Amygdala (tissue), 56 donors: Measurements from ENCODE around the gene PGLYRP4.
A peak's percentile ranks its signal among the peaks of the same experiment; 100 is the strongest.

ENCODE experiments used
- DNase-seq, 56 donors: peaks; one replicate each; lab custom pipeline; 2025; lab: John Stamatoyannopoulos, UW

The PGLYRP4 gene, protein sequence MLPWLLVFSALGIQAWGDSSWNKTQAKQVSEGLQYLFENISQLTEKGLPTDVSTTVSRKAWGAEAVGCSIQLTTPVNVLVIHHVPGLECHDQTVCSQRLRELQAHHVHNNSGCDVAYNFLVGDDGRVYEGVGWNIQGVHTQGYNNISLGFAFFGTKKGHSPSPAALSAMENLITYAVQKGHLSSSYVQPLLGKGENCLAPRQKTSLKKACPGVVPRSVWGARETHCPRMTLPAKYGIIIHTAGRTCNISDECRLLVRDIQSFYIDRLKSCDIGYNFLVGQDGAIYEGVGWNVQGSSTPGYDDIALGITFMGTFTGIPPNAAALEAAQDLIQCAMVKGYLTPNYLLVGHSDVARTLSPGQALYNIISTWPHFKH

DNA sequence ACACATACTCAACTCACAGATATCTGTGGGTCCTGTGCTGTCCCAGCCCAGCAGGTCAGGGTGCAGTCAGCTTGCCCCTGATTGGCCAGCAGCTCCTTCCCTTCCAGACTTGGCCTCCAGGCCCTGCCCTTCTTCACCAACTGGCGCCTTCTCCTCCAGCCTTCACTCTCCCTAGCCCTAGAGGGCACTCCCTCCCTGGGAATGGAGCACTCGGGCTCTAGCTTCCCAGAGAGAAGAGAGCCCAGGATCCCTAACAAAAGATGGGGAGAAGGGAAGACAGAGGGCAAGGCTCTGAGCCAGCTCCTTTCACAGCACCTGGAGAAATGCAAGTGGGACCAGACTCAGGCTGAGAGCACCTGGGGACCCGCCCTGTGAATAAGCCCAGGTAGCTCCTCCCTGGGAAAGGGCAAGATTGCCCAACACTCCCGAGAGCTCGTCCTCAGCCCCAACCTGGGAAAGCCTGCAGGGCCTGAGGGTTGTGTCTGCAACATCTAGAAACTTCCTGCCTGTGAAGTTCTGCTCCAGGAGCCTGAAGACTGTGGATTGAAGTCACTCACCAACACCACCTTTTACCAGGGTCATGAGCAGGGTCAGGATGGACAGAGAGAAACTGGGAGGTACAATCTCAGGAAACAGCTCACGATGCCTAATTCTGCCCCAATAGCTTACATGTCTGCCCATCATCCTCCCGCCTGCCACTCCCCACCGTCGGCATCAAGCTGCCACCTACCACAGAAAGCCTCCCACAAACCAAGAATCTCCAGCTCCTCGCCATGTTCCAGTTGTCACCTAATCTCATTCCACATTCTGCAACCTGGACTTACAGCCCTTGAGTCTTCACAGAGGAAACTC, at the start of gene PGLYRP4:
Gene PGLYRP4, minus strand, starts transcription at position 331 of the 852 bp plus-strand sequence. CDS start 909 bp downstream, outside the sequence.
- no peak for DNase-seq

DNA sequence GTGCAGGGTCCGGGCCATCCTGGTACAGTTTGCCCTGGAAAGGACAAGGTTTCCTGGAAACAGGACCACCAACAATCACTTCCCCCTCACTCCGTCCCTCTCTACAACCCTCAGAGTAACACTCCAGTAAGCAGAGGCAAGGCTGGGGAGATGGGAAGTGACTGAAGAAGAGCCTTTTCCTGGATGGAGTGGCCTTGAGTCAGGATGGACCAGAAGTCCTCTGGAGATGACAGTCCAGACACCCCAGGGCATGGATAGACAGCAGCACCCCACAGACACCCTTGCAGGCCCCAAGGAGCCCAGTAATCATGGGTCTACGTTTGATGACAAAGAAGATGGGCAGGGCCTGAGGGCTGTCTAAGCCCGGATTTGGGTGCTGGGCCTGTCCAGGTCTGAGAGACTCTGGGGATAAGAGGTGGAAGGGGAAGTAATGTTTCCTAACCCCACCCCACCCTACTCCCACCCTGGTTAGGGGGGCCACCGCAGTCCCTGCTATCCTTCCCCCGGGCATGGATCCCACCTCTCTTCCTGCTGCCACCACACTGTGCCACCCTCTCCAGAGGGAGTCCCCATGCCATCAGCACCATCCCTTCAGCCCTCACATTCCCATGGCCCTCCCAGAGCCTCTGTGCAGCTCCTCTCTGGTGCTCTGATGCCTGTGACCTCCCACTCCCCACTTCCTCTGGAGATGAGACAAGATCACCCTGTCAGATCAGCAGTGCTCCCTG, 49.4 kb upstream of the PGLYRP4 start:
- no peak for DNase-seq

- DNase-seq, result no peak
These were observed 48.6 kb upstream of the PGLYRP4 start for GRCh38 chr1:153397051-153397923.

GRCh38 chr1:153396461-153396860, 47.8 kb upstream of the PGLYRP4 start:
- DNase-seq, result no peak

GRCh38 chr1:153395776-153396175, 47.1 kb upstream of the PGLYRP4 start:
- no peak for DNase-seq

DNA sequence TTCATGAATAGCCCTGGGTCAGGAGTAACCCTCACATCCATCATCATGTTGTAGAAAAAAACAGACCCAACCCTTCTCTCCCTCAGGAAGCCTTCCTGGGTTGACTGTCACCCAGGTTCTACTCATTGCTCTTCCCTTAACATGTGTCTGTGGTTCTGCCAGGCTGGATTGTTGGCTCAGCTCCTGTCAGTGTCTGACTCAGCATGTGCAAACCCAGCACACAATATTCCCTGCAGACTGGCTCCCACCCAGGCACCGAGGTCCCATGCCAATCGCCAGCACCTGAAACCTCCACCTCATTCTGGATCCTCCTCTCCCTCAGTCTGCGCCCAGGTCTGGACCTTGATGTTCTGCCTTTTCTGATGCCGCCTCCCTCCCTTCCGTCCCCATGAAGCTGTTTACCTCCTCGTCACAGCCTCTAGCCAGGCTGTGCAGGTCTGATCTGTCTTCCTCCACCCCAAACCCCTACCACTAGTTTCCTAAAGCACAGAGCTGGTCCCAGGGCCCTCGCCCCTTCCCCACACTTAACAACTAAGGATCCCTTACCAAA, 46.6 kb upstream of the PGLYRP4 start:
- DNase-seq, result no peak

GRCh38 chr1:153394391-153394790, 45.8 kb upstream of the PGLYRP4 start:
- DNase-seq, result no peak

DNA sequence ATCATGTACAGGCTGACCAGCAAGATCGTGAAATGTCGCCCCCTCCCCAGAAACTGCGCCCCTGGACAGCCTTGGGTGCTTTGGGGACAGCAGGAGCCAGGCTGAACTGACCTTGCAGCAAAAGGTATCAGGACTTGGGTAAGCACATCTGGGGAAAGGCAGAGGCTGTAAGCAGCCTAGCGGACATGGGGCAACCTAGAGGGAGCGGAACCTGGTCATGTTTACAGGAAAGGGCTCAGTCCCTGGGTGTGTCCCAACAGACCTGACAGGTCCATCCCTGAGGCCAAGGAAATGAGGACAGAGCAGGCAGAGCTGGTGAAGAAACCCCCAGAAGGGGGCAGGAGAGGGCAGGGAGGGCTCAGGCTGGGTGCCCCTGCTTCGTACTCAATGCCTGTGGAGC, 45.3 kb upstream of the PGLYRP4 start:
- no peak for DNase-seq

DNA sequence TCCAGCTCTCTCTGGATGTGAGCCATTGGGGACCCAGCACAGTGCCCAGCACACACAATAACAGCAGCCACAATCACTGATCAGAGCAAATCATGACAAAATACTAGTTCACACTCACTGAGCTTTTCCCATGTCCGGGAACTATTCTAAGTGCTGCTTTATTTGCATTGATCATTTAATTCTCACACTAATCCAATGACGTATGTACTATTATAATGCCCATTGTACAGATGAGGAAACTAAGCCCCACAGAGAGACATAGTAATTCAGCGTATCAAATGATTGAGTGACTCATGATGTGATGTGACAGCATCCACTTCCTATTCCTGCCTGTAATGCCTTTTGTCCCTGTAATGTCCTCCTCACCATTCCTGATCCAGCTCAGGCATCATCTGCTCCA, 44.2 kb upstream of the PGLYRP4 start:
- no peak for DNase-seq

DNA sequence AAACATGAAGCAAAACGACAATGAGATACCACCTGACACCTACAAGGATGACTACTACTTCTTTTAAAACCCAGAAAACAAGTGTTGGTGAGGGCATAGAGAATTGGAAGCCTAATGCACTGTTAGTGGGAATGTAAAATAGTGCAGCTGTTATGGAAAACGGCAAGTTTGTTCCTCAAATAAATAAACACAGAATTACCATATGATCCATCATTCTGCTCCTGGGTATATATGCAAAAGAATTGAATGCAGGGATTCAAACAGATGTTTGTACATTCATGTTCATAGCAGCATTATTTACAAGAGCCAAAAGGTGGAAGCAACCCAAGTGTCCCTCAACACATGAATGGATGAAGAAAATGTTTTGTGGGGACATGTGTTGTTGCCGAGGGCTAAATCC, 43.6 kb upstream of the PGLYRP4 start:
- DNase-seq, result no peak

GRCh38 chr1:153390938-153391710, 42.5 kb upstream of the PGLYRP4 start, which contains the start of gene S100A8:
Gene S100A8 (minus strand): TSS chr1:153391073. CDS start chr1:153390535, 538 bp downstream.
- peak in 10 of 56 donors; percentile 1 to 19 (median 8) for DNase-seq

DNA sequence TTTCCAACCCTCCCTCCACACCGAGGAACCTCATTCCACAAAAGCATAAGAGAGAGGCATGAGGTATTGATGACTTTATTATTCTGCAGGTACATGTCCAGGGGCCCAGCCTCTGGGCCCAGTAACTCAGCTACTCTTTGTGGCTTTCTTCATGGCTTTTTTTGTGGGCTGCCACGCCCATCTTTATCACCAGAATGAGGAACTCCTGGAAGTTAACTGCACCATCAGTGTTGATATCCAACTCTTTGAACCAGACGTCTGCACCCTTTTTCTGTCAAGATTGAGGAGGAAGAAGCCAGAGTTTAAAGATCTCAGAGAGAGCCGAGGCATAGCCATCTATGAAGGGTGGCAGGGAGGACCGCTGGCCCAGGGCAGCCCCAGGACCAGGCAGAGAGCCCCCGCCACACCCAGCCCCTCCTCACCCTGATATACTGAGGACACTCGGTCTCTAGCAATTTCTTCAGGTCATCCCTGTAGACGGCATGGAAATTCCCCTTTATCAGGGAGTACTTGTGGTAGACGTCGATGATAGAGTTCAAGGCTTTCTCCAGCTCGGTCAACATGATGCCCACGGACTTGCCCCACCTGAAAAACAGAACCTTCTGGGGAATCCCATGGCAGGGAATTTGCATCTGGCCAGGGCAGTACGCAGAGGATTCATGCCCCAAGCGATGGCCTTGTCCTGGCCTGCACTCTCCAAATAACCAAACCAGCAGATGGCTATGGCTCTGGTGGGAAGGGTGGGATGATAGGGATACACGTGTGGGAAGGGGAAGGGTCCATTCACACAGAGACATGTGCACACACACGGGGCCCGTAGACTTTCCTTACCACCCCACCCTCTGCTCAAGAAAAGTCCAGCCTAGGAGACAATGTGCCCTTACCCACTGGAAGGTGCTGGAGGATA, 41.6 kb upstream of the PGLYRP4 start:
- DNase-seq, result no peak

GRCh38 chr1:153389401-153389800, 40.8 kb upstream of the PGLYRP4 start:
- no peak for DNase-seq

DNA sequence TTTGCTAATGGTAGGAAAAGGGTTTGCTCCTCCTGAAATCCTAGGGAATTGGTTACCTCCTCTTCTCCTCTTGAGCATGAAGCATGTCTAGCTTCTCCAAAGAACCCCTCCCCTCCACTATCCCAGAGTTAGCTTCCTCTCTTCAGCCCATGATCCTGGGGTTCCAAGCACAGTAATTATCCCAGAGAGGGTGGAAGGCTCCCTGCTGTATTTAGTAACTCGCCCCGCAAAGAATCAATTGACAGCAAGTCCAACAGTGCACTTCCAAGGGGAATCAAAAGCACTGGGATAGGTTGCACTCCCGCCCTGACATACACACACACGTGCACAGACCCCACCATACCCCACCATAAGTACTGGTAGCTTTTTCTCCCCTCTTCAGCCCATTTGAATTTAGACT, 39.1 kb upstream of the PGLYRP4 start:
- no peak for DNase-seq

- DNase-seq, result no peak
These were observed 38.4 kb upstream of the PGLYRP4 start for GRCh38 chr1:153387001-153387400.

GRCh38 chr1:153386500-153386901, 37.9 kb upstream of the PGLYRP4 start:
- DNase-seq, result peak in 14 of 56 donors; percentile 3 to 34 (median 8)

- DNase-seq, result no peak
These were observed 36.4 kb upstream of the PGLYRP4 start for GRCh38 chr1:153384958-153385580.
